WTC11 (cell line): Measurements from ENCODE around the gene DMXL2. TPM values are rescaled to one million over a fixed set of nuclear protein-coding genes. Genes with fewer than 3 reads are reported as not detected.

Experiments
- ATAC-seq: fragments of 200-7000 bp; cut with Tn5 transposase; 2 replicates; pipeline ENCODE4 v1.10.0; 2021; ENCODE audit warnings: mild to moderate bottlenecking, moderate library complexity
- CTCF ChIA-PET: fragments of 300-600 bp; sonication (Branson Sonifier 250); formaldehyde crosslinking; loops from one replicate; lab custom pipeline; 2021; ENCODE audit warnings: antibody characterized with exemption; lab: Charles Lee
- POLR2A ChIA-PET: fragments of 350-600 bp; sonication (Branson Sonifier 250); formaldehyde crosslinking; loops from one replicate; lab custom pipeline; 2021; ENCODE audit warnings: antibody characterized with exemption; lab: Charles Lee
- DNase-seq: peaks from one replicate; pipeline ENCODE4 v3.0.0; 2021; ENCODE audit warnings: low spot score
- H3K27ac Mint-ChIP-seq: 2 replicates; pipeline ENCODE4 v1.8.0; 2021; ENCODE audit warnings: mixed read lengths
- H3K27me3 Mint-ChIP-seq: 2 replicates; pipeline ENCODE4 v1.8.0; 2021; ENCODE audit warnings: low read depth, mild to moderate bottlenecking, moderate library complexity, mixed read lengths
- H3K36me3 Mint-ChIP-seq: 2 replicates; pipeline ENCODE4 v1.8.0; 2021; ENCODE audit warnings: mixed read lengths
- H3K4me1 Mint-ChIP-seq: 2 replicates; pipeline ENCODE4 v1.8.0; 2022; ENCODE audit warnings: mixed read lengths
- H3K4me3 Mint-ChIP-seq: 2 replicates; pipeline ENCODE4 v1.8.0; 2021; ENCODE audit warnings: mild to moderate bottlenecking, moderate library complexity, mixed read lengths
- H3K9me3 Mint-ChIP-seq: 2 replicates; pipeline ENCODE4 v1.8.0; 2021; ENCODE audit warnings: mixed read lengths
- CREB1 ChIP-seq: sonication (generic); formaldehyde crosslinking; IDR thresholded peaks from 2 replicates; pipeline ENCODE4 v1.8.0; 2023; ENCODE audit warnings: mild to moderate bottlenecking, missing genetic modification reagents
- HMGA2 ChIP-seq: fragments of 250-450 bp; sonication (Bioruptor Pico); IDR thresholded peaks from 2 replicates; pipeline ENCODE4 v1.4.0; 2021; ENCODE audit warnings: mild to moderate bottlenecking, moderate library complexity
- JAZF1 ChIP-seq: fragments of 250-450 bp; sonication (Bioruptor Pico); IDR thresholded peaks from 2 replicates; pipeline ENCODE4 v1.9.0; 2021; ENCODE audit warnings: moderate library complexity, mild to moderate bottlenecking, inconsistent platforms
- MLX ChIP-seq: sonication (generic); formaldehyde crosslinking; IDR thresholded peaks from 2 replicates; pipeline ENCODE4 v1.8.1; 2023; ENCODE audit warnings: mild to moderate bottlenecking, missing genetic modification reagents, moderate library complexity
- OVOL2 ChIP-seq: fragments of 250-450 bp; sonication (Bioruptor Pico); IDR thresholded peaks from 2 replicates; pipeline ENCODE4 v1.9.0; 2021; ENCODE audit warnings: mild to moderate bottlenecking, borderline replicate concordance
- PRDM15 ChIP-seq: sonication (generic); formaldehyde crosslinking; IDR thresholded peaks from 2 replicates; pipeline ENCODE4 v1.8.0; 2022; ENCODE audit warnings: missing genetic modification reagents
- PREB ChIP-seq: sonication (generic); formaldehyde crosslinking; IDR thresholded peaks from 2 replicates; pipeline ENCODE4 v1.8.1; 2022; ENCODE audit warnings: mild to moderate bottlenecking, missing genetic modification reagents, moderate library complexity, borderline replicate concordance
- SP1 ChIP-seq: sonication (generic); formaldehyde crosslinking; conservative IDR thresholded peaks from 2 replicates; pipeline ENCODE4 v1.8.1; 2022; ENCODE audit warnings: missing genetic modification reagents
- TEAD1 ChIP-seq: sonication (generic); formaldehyde crosslinking; IDR thresholded peaks from 2 replicates; pipeline ENCODE4 v1.8.0; 2022; ENCODE audit warnings: mild to moderate bottlenecking, missing genetic modification reagents
- TP53 ChIP-seq: sonication (generic); formaldehyde crosslinking; IDR thresholded peaks from 2 replicates; pipeline ENCODE4 v1.8.1; 2023; ENCODE audit warnings: mild to moderate bottlenecking, missing genetic modification reagents
- USF2 ChIP-seq: sonication (generic); formaldehyde crosslinking; IDR thresholded peaks from 2 replicates; pipeline ENCODE4 v1.8.1; 2023; ENCODE audit warnings: mild to moderate bottlenecking, missing genetic modification reagents, moderate library complexity
- ZMAT4 ChIP-seq: fragments of 250-450 bp; sonication (Bioruptor Pico); IDR thresholded peaks from 2 replicates; pipeline ENCODE4 v1.9.0; 2021; ENCODE audit warnings: mild to moderate bottlenecking
- ZNF281 ChIP-seq: sonication (generic); formaldehyde crosslinking; IDR thresholded peaks from 2 replicates; pipeline ENCODE4 v1.8.0; 2023; ENCODE audit warnings: mild to moderate bottlenecking, missing genetic modification reagents
- ZNF416 ChIP-seq: fragments of 250-450 bp; sonication (Bioruptor Pico); IDR thresholded peaks from 2 replicates; pipeline ENCODE4 v1.9.0; 2021; ENCODE audit warnings: mild to moderate bottlenecking, inconsistent platforms
- ZSCAN18 ChIP-seq: fragments of 250-450 bp; sonication (Bioruptor Pico); IDR thresholded peaks from 2 replicates; pipeline ENCODE4 v2.1.2; 2022; ENCODE audit warnings: mild to moderate bottlenecking, moderate library complexity
- total RNA-seq: library from RNA; stranded (reverse); gene quantifications from 3 replicates; pipeline ENCODE4 v1.2.3, GENCODE V29; 2021

Gene DMXL2
- total RNA-seq, 1 experiment from 2014 or later = 10.4 TPM

- ATAC-seq = no peak
- Mint-ChIP-seq H3K27me3 (no peaks in the 10 kb centered on the region), H3K4me1 (no peaks in the 10 kb centered on the region), H3K9me3 (no peaks in the 10 kb centered on the region), H3K27ac (no peak overlapping the region), H3K36me3 (no peaks in the 10 kb centered on the region), H3K4me3 (no peak overlapping the region)
- ChIA-PET CTCF (interaction anchor here (3.6 kb wide), 1 partner anchor 129 kb away, joined by 23 read pairs; no protein-coding TSS in a partner anchor), POLR2A (interaction anchor here (0.7 kb wide), 1 partner anchor 25 kb away, joined by 3 read pairs; no protein-coding TSS in a partner anchor)
- no peak for TF ChIP-seq CREB1 (CRISPR knock-in tag)
- no peak for TF ChIP-seq OVOL2
- TF ChIP-seq PREB (CRISPR knock-in tag) = no peak
- no peak for TF ChIP-seq TP53 (CRISPR knock-in tag)
- TF ChIP-seq TEAD1 (CRISPR knock-in tag) = no peak
- TF ChIP-seq PRDM15 = no peak
- no peak for TF ChIP-seq SP1 (CRISPR knock-in tag)
- no peak for TF ChIP-seq MLX (CRISPR knock-in tag)
- TF ChIP-seq ZMAT4 (CRISPR knock-in tag) = no peak
- no peak for TF ChIP-seq ZSCAN18 (CRISPR knock-in tag)
- no peak for TF ChIP-seq USF2 (CRISPR knock-in tag)
- TF ChIP-seq HMGA2 (CRISPR knock-in tag) = no peak
- no peak for TF ChIP-seq ZNF416 (CRISPR knock-in tag)
- no peak for TF ChIP-seq ZNF281
- TF ChIP-seq JAZF1 (CRISPR knock-in tag) = no peak
- no peak for DNase-seq
Observed at GRCh38 chr15:51647128-51647562, 24.6 kb upstream of the DMXL2 start.
